ENCODE data around the gene PIWIL4.

The PIWIL4 gene

GRCh38 chr11:94666792-94667721 lies 99.9 kb downstream of the PIWIL4 start:
- no peak for DNase-seq

DNA sequence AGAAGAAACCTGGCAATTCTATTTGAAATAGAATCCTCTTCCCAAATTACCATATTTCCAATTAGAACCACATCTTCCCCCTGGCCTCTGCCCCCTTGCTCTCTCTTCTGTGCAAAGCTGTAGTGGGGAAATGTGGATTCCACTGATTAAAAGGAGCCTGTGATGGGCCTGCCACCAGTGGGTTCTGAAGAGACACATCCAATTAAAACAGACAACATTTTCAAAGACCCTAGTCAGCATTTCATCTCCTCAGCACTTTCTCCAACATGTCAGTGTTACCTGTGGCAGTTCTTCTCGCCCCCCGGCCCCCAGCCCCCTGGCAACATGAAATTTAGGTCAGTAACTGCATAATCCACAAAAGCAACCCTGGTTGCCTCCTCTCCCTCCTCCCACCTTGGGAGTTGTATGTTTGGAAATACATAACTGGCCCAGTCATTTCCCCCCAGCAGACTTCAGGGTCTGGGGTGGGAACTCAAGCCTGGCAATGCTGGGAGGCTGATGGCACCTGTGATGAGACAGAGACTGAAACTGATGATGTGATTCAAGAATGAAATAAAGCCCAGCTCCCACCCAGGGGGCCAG lies 101.1 kb downstream of the PIWIL4 start:
- no peak for DNase-seq

- DNase-seq: no peak
Observed at GRCh38 chr11:94669023-94669422, 101.9 kb downstream of the PIWIL4 start.

Measured in T1000 (cell line).